Colonic mucosa (tissue), 4 donors: ENCODE results near the gene PPDPF. TPM values are rescaled to one million over a fixed set of nuclear protein-coding genes. Genes with fewer than 3 reads are reported as not detected.

Experiments
- DNase-seq: peaks from one replicate; pipeline ENCODE4 v3.0.0-alpha.2; 2020
- H3K27ac ChIP-seq: fragments of 200-600 bp; one replicate; pipeline ENCODE4 v1.8.0; 2021
- H3K27me3 ChIP-seq: fragments of 200-600 bp; one replicate; pipeline ENCODE4 v1.8.0; 2021
- H3K36me3 ChIP-seq: fragments of 200-600 bp; one replicate; pipeline ENCODE4 v1.8.0; 2021
- H3K4me1 ChIP-seq: fragments of 200-600 bp; one replicate; pipeline ENCODE4 v1.8.0; 2021; ENCODE audit warnings: mild to moderate bottlenecking
- H3K4me3 ChIP-seq: fragments of 200-600 bp; one replicate; pipeline ENCODE4 v1.8.0; 2021
- H3K9ac ChIP-seq, 2 donors: one replicate each; pipeline ENCODE4 v1.7.0; 2013; ENCODE audit warnings: control low read depth in 2 of 2, low read depth in 2 of 2, low read length in 2 of 2
- H3K9me3 ChIP-seq: fragments of 200-600 bp; one replicate; pipeline ENCODE4 v1.8.0; 2021
- intact Hi-C: fragments of 100-400 bp; cut with DNase I; formaldehyde crosslinking; loops from one replicate; pipeline ENCODE4 v1.14.1; 2022
- total RNA-seq, 2 donors: library from RNA; stranded (reverse); fragmentation: NEBNext Ultra II Directional in 1 of 2; extraction: Animal tissue kit (Norgen Biotek cat#: 25700) in 1 of 2; gene quantifications; one replicate each; pipeline ENCODE4 v1.2.1, GENCODE V29; 2021
- TF ChIP-seq, protein P1 (sequence below): fragments of 200-600 bp; IDR thresholded peaks from one replicate; pipeline ENCODE4 v1.8.0; 2022; ENCODE audit warnings: antibody characterized with exemption, mild to moderate bottlenecking
- donor health status: healthy.
- donor health status: DM: no; HTN: no; CAD: no.
- donor health status: DM: no; HTN: no; CAD: no.

Gene PPDPF
- total RNA-seq, 2 donors from 2014 or later: 561 to 634 TPM

DNA sequence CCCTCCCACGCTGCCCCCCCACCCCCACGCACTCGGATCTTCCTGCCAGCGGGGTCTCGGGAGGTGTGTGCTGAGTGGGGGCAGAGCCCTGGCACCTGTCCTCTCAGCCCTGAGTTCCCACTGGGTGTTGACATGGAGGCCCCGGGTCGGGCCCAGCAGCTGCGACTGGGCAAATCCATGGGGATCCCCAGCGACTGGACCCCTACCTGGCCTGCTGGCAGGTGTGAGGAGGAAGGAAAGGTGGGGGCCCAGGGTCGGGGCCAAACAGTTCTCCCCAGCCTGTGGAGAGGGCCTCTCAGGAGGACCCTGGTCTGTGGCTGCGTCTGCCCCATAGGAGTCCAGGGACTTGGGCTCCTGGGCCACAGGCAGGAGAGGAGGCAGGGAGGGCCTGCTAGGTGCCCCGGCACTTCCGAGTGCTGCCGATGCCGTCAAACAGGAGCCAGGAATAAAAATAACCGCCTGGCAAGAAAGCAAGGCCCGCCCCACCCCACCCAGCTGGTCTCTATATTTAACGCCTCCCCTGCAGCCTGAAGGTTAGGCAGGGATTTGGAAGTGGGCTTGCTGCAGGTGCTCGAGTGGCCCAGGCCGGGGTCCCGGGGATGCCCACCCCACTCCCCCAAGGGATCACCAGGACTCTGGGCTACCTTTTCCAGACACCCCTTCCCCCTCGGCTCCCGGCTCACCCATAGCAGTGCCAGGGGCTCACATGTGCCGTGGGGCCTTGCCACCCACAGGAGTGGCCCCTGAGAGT is 20.2 kb upstream of the PPDPF start:
- intact Hi-C loops: no loop called here
- H3K36me3 ChIP-seq: no peaks in the 10 kb centered on the region
- peaks cover 3% of the 10 kb centered on the region for H3K4me1 ChIP-seq
- peaks cover 49% of the 10 kb centered on the region for H3K27me3 ChIP-seq
- H3K4me3 ChIP-seq: no peak overlapping the region
- H3K9me3 ChIP-seq: no peaks in the 10 kb centered on the region
- no peak overlapping the region for H3K9ac ChIP-seq
- no peak for DNase-seq
- no peak overlapping the region for H3K27ac ChIP-seq
- TF ChIP-seq, protein P1, sequence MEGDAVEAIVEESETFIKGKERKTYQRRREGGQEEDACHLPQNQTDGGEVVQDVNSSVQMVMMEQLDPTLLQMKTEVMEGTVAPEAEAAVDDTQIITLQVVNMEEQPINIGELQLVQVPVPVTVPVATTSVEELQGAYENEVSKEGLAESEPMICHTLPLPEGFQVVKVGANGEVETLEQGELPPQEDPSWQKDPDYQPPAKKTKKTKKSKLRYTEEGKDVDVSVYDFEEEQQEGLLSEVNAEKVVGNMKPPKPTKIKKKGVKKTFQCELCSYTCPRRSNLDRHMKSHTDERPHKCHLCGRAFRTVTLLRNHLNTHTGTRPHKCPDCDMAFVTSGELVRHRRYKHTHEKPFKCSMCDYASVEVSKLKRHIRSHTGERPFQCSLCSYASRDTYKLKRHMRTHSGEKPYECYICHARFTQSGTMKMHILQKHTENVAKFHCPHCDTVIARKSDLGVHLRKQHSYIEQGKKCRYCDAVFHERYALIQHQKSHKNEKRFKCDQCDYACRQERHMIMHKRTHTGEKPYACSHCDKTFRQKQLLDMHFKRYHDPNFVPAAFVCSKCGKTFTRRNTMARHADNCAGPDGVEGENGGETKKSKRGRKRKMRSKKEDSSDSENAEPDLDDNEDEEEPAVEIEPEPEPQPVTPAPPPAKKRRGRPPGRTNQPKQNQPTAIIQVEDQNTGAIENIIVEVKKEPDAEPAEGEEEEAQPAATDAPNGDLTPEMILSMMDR: no peak

DNA sequence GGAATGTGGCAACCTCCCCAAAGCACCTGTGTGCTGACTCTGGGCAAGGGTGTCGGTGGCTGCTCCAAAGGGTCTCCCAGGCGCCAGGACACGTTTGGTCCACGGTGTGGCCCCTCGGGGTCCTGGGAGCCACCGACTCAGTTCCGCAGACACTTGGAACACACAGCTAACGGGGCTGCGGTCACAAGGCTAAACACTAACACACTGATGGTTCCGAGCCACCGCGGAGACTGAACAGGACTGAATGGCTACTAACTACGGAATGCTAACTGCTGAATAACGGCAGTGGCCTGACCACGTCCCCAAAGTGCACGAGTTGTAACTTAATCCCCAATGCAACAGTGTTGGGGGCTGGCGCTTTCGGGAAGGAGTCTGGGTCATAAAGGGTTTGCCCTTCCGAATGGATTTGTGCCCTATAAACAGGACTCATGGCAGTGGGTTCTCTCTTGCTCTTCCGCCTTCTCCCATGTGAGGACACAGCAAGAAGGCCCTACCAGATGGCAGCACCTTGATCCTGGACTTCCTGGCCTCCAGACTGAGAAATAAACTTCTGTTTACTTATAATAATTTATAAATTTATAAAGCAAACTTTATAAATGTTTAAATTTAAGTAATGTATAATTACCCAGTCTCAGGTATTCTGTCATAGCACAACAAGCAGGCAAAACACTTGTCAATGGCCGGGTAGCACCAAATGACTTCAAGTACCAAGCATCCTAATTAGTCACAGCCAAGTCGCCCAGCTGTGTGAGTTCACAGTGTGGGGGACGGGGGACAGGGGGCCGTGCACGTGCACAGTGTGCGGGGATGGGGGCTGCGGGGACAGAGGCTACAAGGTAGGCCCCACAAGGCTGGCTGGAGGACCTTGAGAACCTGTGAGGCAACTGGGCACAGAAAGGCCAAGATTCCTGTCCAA is 19.4 kb upstream of the PPDPF start:
- Histone ChIP-seq H3K27me3 (peaks cover 49% of the 10 kb centered on the region), H3K9ac (no peak overlapping the region), H3K27ac (no peak overlapping the region), H3K36me3 (no peaks in the 10 kb centered on the region), H3K4me3 (no peak overlapping the region), H3K4me1 (peaks cover 3% of the 10 kb centered on the region), H3K9me3 (no peaks in the 10 kb centered on the region)
- TF ChIP-seq, protein P1: no peak
- no peak for DNase-seq
- intact Hi-C loops: no loop called here

DNA sequence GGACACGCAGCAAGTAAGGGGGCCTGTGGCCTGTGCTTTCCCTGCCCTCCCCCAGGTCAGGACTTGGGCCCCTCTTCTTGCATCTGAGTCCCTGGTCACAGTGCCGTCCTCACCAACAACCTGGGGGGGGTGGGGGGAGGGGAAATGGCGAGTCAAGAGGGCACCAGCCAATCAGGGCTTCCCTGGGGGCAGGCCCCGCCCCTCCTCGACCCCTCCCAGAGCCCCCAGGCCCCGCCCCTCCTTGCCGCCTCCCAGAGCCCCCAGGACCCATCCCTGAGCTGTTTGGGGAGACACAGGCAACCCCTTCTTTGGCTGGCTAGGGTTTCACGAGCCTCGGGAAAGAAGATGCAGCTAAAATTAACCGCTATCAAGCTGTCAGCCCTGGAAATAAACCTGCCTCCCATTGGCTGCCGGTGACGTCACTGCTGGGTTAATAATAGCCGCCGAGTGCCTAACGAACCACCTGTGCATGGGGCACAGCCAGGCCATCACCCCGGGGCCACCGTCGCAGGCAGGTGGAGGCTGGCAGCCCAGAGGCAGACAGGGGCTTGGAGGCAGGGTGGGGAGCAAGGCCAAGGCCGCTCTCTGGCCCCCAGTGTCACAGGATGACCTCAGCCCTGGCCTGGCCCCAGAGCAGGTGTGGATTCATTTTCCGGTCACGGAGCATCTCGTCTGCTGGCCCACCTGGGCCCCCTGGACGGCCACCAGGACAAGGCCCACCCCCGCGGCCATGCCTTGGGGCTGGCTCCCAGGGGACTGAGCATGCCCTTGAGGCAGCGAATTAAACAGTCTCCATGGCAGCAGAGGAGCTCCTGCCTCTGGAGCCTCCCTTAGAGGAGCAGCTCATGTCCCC is 18.5 kb upstream of the PPDPF start:
- TF ChIP-seq, protein P1: no peak
- Histone ChIP-seq H3K36me3 (no peaks in the 10 kb centered on the region), H3K4me1 (no peaks in the 10 kb centered on the region), H3K4me3 (no peak overlapping the region), H3K27ac (no peak overlapping the region), H3K9me3 (no peaks in the 10 kb centered on the region), H3K9ac (no peak overlapping the region), H3K27me3 (peaks cover 42% of the 10 kb centered on the region)
- intact Hi-C loops: no loop called here
- no peak for DNase-seq

DNA sequence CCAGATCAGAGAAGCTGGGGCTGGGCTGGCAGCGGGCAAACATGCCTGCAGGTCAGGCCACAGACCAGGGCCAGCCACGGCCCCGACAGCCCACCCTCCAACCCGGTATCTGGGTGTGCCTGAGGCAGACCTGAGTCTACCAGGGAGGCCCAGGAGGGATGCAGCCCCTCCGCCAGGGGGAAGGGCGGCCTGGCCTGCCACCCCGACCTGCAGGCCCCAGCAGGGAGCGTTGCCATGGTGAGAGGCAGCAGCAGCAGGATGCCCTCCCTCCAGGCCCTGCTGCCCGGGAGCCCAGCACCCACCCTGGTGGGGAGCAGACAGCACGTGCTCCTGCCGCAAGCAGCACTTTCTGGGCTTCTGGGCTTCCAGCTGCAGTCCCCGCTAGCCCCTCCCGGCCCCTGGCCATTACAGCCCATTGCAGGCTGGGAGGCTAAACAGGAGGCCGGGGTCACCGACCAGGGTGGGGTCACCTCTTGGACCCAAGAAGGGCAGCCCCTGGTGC is 17.8 kb upstream of the PPDPF start:
- H3K4me1 ChIP-seq: no peaks in the 10 kb centered on the region
- H3K9ac ChIP-seq: no peak overlapping the region
- no peaks in the 10 kb centered on the region for H3K9me3 ChIP-seq
- no peak for DNase-seq
- intact Hi-C loops: no loop called here
- TF ChIP-seq, protein P1: no peak
- no peak overlapping the region for H3K4me3 ChIP-seq
- H3K27ac ChIP-seq: no peak overlapping the region
- no peaks in the 10 kb centered on the region for H3K36me3 ChIP-seq
- H3K27me3 ChIP-seq: peaks cover 36% of the 10 kb centered on the region

GRCh38 chr20:63503524-63503923 is 17.0 kb upstream of the PPDPF start:
- no peak for DNase-seq
- H3K9me3 ChIP-seq: no peaks in the 10 kb centered on the region
- TF ChIP-seq, protein P1: no peak
- H3K4me1 ChIP-seq: no peaks in the 10 kb centered on the region
- H3K4me3 ChIP-seq: no peak overlapping the region
- intact Hi-C loops: no loop called here
- no peaks in the 10 kb centered on the region for H3K36me3 ChIP-seq
- H3K27me3 ChIP-seq: peaks cover 28% of the 10 kb centered on the region
- H3K27ac ChIP-seq: no peak overlapping the region
- H3K9ac ChIP-seq: no peak overlapping the region
